Stimulated activated naive CD8-positive, alpha-beta T cell treated with anti-CD3 and anti-CD28 coated beads, Interleukin-15, Interleukin-2, amounts not matched to agents 100 U/mL and 50 U/mL, for 24 hours (primary cell): Measurements from ENCODE around the gene MIER3.
"Not testable (repeated sequence)": the region's sequence is repeated elsewhere in the genome, so short reads cannot be mapped to it uniquely, and the experiment has no call there.

Experiments used
- ATAC-seq: fragments of 150-1000 bp; cut with Tn5 transposase; one replicate; pipeline ENCODE4 v1.10.0; 2021
- DNase-seq: peaks from one replicate; pipeline ENCODE4 v3.0.0; 2021

MIER3 gene, protein sequence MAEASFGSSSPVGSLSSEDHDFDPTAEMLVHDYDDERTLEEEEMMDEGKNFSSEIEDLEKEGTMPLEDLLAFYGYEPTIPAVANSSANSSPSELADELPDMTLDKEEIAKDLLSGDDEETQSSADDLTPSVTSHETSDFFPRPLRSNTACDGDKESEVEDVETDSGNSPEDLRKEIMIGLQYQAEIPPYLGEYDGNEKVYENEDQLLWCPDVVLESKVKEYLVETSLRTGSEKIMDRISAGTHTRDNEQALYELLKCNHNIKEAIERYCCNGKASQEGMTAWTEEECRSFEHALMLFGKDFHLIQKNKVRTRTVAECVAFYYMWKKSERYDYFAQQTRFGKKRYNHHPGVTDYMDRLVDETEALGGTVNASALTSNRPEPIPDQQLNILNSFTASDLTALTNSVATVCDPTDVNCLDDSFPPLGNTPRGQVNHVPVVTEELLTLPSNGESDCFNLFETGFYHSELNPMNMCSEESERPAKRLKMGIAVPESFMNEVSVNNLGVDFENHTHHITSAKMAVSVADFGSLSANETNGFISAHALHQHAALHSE

DNA sequence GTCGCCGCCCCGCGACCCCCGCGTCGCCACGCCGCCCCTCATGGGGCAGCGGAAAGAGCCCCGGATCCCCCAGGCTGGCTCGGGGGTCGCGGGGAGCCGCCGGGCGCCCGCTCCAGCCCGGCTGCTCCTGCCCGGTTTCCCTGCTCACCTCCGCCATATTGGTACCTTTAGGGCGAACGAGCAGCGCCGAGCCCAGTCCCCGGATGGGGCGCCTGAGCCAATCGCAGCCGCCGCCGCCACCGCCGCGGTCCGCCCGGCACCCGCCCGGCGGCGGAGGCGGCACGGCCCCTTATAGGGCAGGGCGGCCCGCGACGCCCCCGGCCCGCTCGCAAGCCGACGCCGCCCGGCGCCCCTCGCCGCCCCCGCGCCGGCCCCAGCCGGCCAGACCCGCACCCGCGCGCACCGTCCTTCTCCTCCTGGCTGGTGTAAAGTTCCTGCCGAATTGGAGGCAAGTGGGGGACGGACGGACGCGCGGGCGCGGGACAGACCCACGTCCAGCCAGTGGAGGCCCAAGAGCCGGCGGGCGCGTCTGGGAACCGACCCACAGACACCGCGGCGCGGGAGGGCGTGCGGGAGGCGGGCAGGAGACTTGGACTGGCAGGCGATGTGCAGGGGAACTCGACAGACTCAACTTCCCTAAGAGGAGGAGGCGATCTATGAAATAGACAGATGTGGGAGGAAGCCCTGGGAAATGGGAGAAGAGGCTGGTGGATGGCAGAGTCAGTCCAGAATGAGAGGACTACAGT is at the start of gene MIER3:
TSS of gene MIER3 (minus strand) at position 178 of the 746 bp plus-strand sequence. CDS start at position 157, 21 bp downstream.
- DNase-seq (peak; percentile 84), ATAC-seq (peak; percentile 97)

DNA sequence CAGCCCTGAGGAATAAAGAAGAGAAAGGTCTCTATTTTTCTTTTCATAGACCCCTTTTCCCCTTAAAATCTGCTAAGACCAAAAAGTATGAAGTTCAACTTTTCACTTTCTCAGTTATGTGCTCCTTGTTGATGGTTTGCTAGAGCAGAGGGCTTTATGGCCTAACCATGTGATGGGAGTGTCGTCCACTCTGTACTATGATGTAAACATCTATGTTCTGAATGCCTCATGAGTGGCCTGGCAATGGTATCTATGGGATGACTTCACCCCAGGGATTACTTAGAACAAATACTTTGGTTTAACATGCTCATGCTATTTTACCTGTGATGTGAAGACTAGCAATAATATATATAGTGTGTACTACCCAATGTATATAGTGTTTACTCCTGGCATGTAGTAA is 43.7 kb upstream of the MIER3 start:
- DNase-seq (no peak), ATAC-seq (no peak)

DNA sequence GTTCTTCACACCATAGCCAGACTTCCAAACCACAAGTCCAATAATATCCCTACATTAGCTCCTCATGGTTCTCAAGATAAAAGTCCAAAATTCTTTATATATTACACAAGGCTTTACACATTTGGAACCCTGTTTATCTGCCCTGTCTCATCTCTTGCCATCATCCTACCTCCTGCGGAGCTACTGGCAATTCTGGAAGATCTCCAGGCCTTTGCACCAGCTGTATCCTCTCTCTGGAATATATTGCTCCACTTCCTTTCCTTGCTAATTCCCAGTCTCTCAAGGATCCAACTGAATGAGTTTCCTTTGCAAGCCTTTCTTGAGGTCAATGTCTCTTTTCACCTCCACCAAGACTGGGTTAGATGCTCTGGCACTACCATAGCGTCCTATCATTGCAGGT is 41.3 kb upstream of the MIER3 start:
- ATAC-seq: no peak
- no peak for DNase-seq

DNA sequence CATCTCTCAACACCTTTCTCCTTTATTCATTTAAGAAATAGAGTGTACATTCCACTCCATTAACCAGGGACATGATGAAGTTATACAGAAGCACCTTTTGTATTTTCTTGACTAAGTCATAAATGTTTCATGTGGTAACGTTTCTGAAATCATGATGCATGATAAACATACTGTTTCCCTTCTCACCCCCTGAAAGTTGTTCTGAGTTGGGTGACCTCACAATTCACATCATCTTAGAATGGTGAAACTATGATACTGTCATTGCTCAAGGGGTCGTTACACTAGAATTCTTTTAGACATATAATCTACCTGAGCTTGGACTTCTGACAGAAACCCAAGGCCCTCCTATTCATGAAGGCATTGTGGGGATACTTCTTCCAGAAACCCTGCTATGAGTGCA is 37.8 kb upstream of the MIER3 start:
- DNase-seq: no peak
- ATAC-seq: no peak

DNA sequence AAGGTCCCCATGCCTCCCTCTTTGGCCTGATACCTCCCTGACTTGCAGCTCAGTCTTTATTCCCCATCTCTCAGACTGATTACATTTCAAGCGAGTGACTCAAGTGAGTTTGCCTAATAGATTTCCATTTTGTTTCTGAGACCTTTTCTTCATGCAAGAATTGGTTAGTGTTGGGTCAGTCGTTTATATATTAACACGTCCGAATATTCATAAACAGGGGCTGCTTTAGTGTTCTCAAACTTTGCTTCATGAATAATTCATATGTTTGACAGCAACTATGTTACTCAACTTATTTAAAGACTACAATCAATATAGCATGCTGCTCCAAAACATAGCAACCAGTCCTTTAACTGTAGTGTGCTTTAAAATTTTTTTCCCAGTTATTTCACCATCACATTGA is 36.6 kb upstream of the MIER3 start:
- DNase-seq: no peak
- ATAC-seq: no peak

DNA sequence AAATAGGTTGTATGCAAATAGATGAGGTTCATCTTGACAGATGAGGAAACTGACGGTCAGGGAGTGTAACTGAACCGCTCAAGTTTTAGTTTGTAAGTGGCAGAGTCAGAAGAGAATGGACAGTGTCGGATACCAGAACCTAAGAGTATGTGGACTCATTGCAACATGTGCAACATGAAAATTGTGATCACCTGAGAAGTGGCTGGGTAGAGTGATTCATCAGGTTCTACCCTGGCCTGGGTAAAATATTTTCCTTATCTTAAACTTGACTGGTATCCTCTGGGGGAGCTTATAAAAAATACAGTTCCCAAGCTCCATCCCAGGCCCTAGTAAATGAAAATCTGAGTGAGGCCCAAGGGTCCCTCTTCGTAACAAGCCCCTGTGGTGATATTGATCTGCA is 35.2 kb upstream of the MIER3 start:
- no peak for ATAC-seq
- no peak for DNase-seq

DNA sequence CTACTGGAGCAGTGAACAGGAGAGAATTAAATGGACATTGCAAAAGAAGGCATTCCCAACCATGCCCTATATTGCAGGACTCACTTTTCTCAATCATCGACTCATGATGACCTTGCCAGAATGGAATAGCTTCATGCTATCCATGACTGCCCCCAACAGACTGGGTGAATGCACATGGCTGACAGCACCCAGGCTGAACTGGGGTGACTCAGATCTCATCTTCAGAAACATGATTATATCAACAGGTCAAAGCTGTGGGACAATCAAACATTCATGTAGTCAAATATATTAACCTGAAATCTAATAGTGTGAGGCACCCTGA is 34.7 kb upstream of the MIER3 start:
- ATAC-seq (no peak), DNase-seq (peak; percentile 6)

DNA sequence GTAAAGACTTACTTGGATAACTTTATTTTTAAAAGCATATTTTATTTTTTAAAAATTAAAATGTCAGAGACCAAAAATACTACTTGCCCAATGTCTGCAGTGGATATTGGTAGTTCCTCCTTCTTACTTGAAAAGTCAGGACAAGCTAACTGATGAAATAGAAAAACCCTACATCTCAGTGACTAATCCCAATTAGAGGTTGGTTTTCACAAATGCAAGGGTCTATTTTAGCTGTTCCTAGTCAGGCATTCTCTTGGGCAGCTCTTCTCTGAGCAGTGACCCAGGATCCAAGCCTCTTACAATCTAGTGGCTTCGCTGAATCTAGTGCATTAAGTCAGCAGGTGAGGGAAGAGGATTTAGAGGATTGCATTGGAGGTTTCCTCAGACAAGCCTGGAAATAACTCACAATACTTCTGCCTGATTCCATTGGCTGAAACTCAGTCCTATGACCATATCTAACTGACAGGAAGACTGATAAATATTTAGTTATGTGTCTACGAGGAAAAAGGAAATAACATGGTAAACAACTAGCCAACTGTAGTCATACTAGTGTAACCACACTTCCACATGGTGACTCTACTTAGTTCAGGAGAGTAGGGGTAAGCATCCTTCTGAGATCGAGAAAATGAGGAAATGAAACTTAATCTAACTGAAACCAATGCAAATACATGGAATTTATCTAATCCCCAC is 34.2 kb upstream of the MIER3 start:
- DNase-seq: no peak
- no peak for ATAC-seq

DNA sequence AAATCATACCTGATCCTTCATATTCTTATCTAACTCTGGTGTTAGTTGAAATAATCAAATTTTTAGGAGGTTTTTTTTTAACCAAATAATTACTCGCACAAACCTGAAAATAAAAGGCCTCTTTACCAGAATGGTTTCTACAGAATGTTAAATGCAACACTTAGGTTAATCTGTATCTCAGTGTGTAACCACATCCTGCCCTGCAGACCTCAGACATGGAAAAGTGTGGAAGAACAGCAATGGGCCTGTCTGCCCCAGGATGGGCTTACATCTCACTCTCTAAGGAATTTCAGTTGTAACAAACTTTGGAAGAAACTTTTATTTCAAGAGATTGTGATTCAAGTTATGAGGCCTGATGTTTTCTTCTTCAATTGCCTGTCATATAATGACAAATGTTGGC is 32.5 kb upstream of the MIER3 start:
- no peak for ATAC-seq
- no peak for DNase-seq

DNA sequence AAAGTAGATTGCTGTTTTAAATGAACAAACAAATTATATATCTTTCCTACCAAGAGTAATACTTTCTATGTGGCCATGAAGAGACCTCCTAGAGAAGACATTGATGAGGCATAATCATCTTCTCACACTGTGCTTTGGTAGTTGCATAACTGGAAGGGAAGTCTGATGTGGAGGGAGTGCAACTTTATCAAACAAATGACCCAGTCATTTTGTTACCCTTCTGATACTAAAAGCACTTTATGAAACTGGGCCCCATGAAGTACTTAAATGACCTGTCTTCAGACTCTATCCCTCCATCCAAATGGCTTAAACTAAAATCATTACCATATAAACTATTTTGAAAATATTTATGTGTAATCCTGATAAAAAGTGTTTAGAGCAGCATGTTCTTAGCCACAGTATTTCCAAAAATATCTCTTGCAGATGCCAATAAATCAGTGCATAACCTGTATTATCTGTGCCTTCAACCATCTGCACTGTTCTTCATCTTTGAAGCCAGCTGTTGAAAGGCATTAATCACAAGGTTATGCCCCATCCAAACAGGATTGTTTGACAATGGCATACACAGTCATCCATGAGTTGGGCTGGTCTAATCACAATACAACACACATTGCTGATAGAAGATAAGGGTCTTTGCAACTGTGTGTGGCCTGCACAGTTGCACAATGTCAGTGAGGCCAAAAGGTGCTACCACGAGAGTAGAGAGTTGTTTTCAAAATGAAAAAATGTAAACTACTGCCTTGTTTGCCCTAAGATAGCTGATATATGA is 31.9 kb upstream of the MIER3 start:
- ATAC-seq: peak; percentile 33
- no peak for DNase-seq

DNA sequence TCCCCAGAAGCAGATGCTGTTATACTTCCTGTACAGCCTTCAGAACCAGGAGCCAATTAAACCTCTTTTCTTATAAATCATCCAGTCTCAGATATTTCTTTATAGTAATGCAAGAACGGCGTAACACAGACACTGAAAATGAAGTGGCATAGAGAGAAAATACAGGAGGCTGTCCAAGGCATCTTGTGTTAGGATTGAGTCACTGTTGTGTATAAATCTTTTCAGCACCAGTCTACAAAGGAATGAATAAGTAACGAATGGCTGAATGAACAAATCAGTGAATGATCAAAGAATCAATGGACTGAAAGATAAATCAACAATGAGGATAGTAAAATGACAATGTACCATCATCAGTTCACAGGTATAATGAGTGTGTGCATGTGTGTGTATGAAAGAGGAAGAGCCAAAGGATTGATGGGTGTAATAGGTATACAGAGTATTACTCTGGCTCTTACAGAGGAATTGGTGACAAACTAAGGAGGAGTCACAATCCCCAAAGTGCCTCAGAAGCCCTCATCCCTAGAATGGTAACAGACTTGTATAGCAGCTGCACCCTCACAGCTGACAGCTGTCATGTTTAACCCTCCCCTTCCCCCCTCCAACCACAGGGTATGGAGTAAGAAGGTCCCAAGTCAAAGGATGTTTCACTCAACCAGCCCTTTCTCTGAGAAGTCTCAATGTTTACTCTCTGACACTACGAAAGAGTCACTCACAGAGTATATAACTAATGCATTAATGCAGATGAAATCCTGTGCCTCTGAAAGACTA is 29.8 kb upstream of the MIER3 start:
- ATAC-seq (no peak), DNase-seq (no peak)

DNA sequence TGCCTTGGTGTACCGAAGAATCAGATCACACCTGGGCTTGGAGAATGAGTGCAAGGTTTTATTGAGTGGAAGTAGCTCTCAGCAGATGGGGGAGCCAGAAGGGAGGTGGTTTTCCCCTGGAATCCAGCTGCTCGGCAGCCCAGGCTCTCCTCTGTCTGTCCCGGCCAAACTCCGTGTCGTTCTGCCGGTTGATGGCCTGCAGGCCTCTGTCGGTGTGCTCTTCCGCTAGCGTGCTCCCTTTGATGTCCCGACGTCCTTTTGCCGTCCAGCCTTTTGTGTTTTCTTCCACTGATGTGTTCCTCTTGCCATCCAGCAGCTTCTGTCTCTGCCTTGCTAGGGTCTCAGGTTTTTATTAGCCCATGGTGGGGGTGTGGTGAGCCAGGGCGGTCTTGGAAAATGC is 28.0 kb upstream of the MIER3 start:
- ATAC-seq: no peak

DNA sequence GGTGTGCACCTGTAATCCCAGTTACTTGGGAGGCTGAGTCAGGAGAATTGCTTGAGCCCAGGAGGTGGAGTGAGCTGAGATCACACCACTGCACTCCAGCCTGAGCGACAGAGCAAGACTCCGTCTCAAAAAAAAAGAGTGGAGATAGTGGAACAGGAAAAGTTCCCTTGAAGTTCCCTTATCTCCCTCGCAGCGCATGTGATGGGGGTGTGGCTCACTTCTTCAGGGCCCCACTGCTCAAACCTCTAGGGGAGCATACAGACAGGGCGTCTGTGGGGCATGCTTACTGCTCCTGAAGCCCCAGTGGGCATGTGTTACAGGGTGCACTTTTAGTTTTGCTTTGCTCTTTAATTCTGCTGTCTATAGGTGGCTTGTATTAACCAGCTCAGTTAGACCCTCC is 27.6 kb upstream of the MIER3 start:
- not testable (repeated sequence) for DNase-seq, ATAC-seq

More for the DNA sequence above, 28.0 kb upstream of the MIER3 start:
- DNase-seq: no peak

DNA sequence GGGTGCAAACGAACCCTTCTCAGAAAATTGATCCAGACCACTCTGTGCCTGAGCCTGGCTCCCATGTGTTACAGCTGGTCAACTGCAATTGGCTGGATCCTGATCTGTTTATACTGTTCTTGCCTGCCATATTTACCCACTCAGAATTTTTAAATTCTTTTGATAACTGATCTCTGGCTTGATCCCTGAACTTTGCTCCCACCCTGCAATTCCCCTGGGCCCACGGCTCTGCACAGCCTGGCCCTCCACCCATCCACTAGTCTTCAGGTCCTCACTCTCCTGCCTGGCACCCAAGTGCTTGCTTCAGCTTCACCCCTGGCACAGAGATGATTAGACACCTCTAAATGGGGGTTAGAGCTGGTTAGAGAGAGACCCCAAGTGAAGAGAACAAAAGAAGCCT is 25.9 kb upstream of the MIER3 start:
- DNase-seq (no peak), ATAC-seq (no peak)

DNA sequence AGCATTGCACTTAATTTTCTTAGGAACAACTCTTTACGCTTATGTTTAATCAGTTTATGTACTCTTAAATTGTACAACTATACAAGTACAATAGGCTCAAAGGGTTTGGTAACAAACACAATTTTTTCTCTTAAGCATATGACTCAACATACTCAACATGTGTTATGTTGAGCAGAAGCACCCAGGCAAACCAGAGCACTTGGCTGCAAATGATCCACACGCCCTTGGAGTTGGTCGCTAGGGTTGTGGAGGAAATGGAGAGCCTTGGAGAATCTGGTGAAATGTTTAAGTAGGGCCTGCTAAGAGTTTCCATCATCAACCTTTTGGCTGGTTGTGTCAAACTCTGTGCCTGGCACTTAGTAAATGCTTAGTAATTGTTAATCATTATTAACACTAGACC is 25.1 kb upstream of the MIER3 start:
- no peak for ATAC-seq
- DNase-seq: no peak

DNA sequence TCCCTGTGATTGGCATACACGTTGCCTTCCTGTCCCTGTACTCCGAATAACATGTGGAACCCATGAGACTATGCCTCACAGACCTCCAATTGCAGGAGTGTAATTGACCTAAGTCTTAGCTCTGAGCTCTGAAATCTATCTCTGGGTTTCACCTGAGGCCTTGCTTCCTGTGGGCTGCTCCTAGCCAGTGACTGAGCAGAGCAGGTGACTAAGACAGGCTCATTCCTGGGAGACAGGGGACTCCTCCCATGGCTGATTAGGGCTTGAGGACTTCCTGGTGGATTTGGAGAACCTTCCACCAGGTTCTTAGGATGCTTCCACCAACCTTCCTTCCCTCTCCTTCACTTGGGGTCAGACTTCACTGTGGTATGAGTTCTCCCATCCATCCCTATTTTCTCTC is 22.3 kb upstream of the MIER3 start:
- ATAC-seq (no peak), DNase-seq (no peak)

DNA sequence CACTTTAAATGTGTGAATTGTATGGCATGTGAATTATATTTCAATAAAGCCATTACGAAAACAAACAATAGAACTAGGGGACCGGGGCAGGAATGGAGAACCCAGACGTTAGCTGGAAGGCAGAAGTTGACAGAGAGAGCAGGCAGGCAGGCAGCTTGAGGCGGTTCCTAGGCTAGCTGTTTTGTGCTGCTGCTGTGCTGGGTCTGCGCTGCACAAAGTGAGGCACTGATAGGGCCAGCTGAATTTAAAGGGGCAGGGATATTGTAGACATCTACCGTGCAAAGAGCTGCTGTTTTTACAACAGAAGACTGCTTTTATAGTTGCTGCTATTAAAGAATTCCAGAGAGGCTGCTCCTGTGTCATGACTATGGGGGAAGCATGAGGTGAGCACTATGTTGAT is 21.6 kb upstream of the MIER3 start:
- ATAC-seq: no peak

DNA sequence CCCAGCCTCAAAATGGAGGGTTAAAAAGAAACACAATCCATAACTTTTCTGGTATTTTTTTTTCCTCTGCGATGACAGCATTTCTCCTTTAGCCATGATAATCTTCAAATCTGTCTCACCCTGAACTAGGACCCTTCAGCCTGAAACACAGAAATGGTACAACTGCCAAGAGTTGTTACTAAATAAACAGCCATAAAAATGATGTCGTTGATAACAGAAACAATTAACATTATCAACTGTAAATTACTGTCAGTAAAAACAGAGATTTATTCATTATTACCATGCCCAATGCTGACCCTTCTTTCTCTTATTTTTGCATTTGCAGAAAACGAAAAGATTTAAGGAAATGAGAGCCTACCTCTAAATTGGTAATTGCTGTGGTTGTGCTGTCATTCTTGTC is 19.4 kb upstream of the MIER3 start:
- DNase-seq: no peak
- ATAC-seq: no peak

More for the DNA sequence above, 21.6 kb upstream of the MIER3 start:
- no peak for DNase-seq

DNA sequence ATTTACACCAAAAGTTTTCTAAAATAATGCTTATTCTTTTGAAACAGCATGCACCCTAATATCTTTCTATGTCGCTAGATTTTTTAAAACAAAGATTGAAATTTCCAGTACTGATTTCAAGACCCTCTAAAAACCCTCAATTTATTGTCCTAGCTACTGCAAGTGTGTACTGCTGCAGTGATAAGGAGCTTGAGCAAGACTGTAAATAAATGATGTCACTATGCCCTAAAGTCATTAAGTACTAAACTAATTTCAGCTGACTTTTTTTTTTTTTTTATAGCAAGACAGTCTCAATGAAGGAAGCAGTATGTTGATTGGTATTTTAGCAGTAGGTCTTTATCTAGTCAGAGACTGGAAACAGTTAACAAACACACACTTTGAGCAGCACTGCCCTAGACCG is 12.2 kb upstream of the MIER3 start:
- ATAC-seq (no peak), DNase-seq (no peak)

DNA sequence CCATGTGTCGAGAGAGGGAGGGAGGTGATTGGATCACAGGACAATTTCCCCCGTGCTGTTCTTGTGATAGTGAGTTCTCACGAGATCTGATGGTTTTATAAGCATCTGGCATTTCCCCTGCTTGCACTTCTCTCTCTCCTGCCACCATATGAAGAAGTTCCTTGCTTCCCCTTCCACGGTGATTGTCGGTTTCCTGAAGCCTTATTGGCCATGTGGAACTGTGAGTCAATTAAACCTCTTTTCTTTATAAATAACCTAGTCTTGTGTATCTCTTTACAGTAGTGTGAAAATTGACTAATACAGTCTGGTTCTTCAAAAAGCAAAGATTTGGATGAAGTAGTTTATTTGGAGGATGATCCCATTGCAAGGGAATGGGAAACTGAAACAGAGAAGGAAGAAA is 11.3 kb upstream of the MIER3 start:
- no peak for DNase-seq
- no peak for ATAC-seq

DNA sequence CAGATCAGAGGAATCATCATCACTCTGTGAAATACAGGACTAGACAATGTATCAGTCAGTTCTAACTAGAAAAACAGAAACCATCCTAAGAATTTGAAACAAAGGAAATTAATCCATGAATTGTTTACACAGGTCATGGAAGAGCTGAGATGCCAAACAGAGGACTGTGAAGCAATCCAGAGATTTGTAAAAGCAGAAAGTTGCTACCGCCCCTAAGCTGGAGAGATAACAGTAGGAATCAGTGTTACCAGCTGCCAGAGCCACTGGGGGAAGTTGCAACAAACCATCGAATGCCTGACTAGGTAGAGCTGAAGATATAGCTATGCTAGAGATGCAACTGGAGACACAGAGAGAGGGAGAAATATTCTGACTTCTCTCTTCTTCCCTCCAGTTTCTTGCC is 10.4 kb upstream of the MIER3 start:
- ATAC-seq: no peak
- no peak for DNase-seq
